IMR-90 (cell line): ENCODE measurements around the gene NSD2. TPM values are rescaled to one million over a fixed set of nuclear protein-coding genes. Genes with fewer than 3 reads are reported as not detected.

Source experiments
- ATAC-seq: fragments of 200-7000 bp; cut with Tn5 transposase; 2 replicates; pipeline ENCODE4 v1.9.1; 2020; ENCODE audit warnings: low read depth, mild to moderate bottlenecking, moderate library complexity
- BruUV-seq: library from RNA; stranded (reverse); fragments of 400-500 nt; replicated peaks from 2 replicates; lab custom pipeline; 2021; lab: Mats Ljungman, UMichigan
- CTCF ChIA-PET: fragments of 300-600 bp; formaldehyde crosslinking; extraction: SDS; loops from one replicate; lab custom pipeline; 2021; ENCODE audit warnings: antibody characterized with exemption; lab: Yijun Ruan, JAX
- POLR2A ChIA-PET: fragments of 300-600 bp; sonication (Branson Sonifier 250); formaldehyde crosslinking; loops from one replicate; lab custom pipeline; 2022; ENCODE audit warnings: antibody characterized with exemption; ENCODE audit not compliant: unreplicated experiment; lab: Charles Lee
- DNase-seq: peaks from one replicate; pipeline ENCODE4 v3.0.0; 2013
- H2AFZ ChIP-seq: replicated peaks from 2 replicates; pipeline ENCODE3; 2013; ENCODE audit warnings: low read length, mild to moderate bottlenecking; ENCODE audit not compliant: poor library complexity
- H2AK5ac ChIP-seq: 2 replicates; pipeline ENCODE4 v1.6.1; 2013; ENCODE audit warnings: low read depth, low read length, inconsistent platforms
- H2AK9ac ChIP-seq: replicated peaks from 2 replicates; pipeline ENCODE3; 2013; ENCODE audit warnings: mild to moderate bottlenecking, low read depth, low read length, moderate library complexity; ENCODE audit not compliant: poor library complexity
- H2BK120ac ChIP-seq: 2 replicates; pipeline ENCODE4 v1.6.1; 2013; ENCODE audit warnings: low read depth, low read length, inconsistent platforms
- H2BK15ac ChIP-seq: 3 replicates; pipeline ENCODE4 v1.6.1; 2013; ENCODE audit warnings: low read depth, low read length, inconsistent platforms
- H2BK20ac ChIP-seq: 2 replicates; pipeline ENCODE4 v1.6.1; 2013; ENCODE audit warnings: low read depth, mild to moderate bottlenecking, inconsistent platforms, low read length, moderate library complexity
- H2BK5ac ChIP-seq: 2 replicates; pipeline ENCODE4 v1.6.1; 2013; ENCODE audit warnings: mild to moderate bottlenecking, low read depth, low read length, inconsistent platforms; ENCODE audit not compliant: poor library complexity, severe bottlenecking
- H3K14ac ChIP-seq: replicated peaks from 2 replicates; pipeline ENCODE4 v1.6.1; 2013; ENCODE audit warnings: low read depth, low read length, inconsistent platforms
- H3K18ac ChIP-seq: 2 replicates; pipeline ENCODE4 v1.6.1; 2013; ENCODE audit warnings: low read depth, low read length, control low read depth
- H3K23ac ChIP-seq: 2 replicates; pipeline ENCODE4 v1.6.1; 2013; ENCODE audit warnings: low read depth, low read length, inconsistent platforms
- H3K27ac ChIP-seq: 2 replicates; pipeline ENCODE4 v1.5.1; 2013; ENCODE audit warnings: mild to moderate bottlenecking, control low read depth, low read length; ENCODE audit not compliant: insufficient read depth
- H3K27me3 ChIP-seq: 2 replicates; pipeline ENCODE4 v1.6.1; 2013; ENCODE audit warnings: low read length; ENCODE audit not compliant: control insufficient read depth, insufficient read depth
- H3K36me3 ChIP-seq: 2 replicates; pipeline ENCODE4 v1.6.1; 2013; ENCODE audit warnings: low read length, mixed read lengths; ENCODE audit not compliant: control insufficient read depth, insufficient read depth
- H3K4ac ChIP-seq: 2 replicates; pipeline ENCODE4 v1.6.1; 2013; ENCODE audit warnings: low read depth, low read length, inconsistent platforms
- H3K4me1 ChIP-seq: 2 replicates; pipeline ENCODE4 v1.6.1; 2013; ENCODE audit warnings: low read length, mixed read lengths; ENCODE audit not compliant: control insufficient read depth, insufficient read depth
- H3K4me2 ChIP-seq: 2 replicates; pipeline ENCODE4 v1.6.1; 2013; ENCODE audit warnings: low read depth, mild to moderate bottlenecking, control low read depth, low read length, moderate library complexity
- H3K4me3 ChIP-seq: 2 replicates; pipeline ENCODE4 v1.5.1; 2013; ENCODE audit warnings: low read depth, mild to moderate bottlenecking, control low read depth, low read length, moderate library complexity; ENCODE audit not compliant: insufficient read depth
- H3K56ac ChIP-seq: 2 replicates; pipeline ENCODE4 v1.6.1; 2013; ENCODE audit warnings: low read length, inconsistent platforms; ENCODE audit not compliant: insufficient read depth; ENCODE audit errors: extremely low read depth
- H3K79me1 ChIP-seq, 2 experiments: 2 replicates each; pipeline ENCODE4 v1.6.1; 2013; ENCODE audit warnings: low read length in 2 of 2, inconsistent platforms in 1 of 2, low read depth in 1 of 2
- H3K9ac ChIP-seq: 2 replicates; pipeline ENCODE4 v1.6.1; 2013; ENCODE audit warnings: low read depth, low read length, control low read depth
- H3K9me1 ChIP-seq: 2 replicates; pipeline ENCODE4 v1.6.1; 2013; ENCODE audit warnings: low read length, inconsistent platforms; ENCODE audit not compliant: insufficient read depth
- H3K9me3 ChIP-seq: 2 replicates; pipeline ENCODE4 v1.6.1; 2013; ENCODE audit warnings: low read length; ENCODE audit not compliant: control insufficient read depth, insufficient read depth
- H4K20me1 ChIP-seq: 2 replicates; pipeline ENCODE4 v1.6.1; 2013; ENCODE audit warnings: low read length, inconsistent platforms; ENCODE audit not compliant: insufficient read depth
- H4K5ac ChIP-seq: 2 replicates; pipeline ENCODE4 v1.6.1; 2013; ENCODE audit warnings: mild to moderate bottlenecking, low read depth, low read length, control low read depth
- H4K8ac ChIP-seq, 2 experiments: 2 replicates each; pipeline ENCODE4 v1.6.1; 2013; ENCODE audit warnings: low read depth in 2 of 2, low read length in 2 of 2, control low read depth in 1 of 2, inconsistent platforms in 1 of 2
- H4K91ac ChIP-seq: 2 replicates; pipeline ENCODE4 v1.6.1; 2013; ENCODE audit warnings: low read depth, low read length, inconsistent platforms; ENCODE audit not compliant: insufficient read depth
- BHLHE40 ChIP-seq: fragments of 150-350 bp; IDR thresholded peaks from 2 replicates; pipeline ENCODE4 v1.6.1; 2016; ENCODE audit warnings: mild to moderate bottlenecking, low read depth, low read length
- ELK1 ChIP-seq: fragments of 150-350 bp; IDR thresholded peaks from 2 replicates; pipeline ENCODE4 v1.6.1; 2016; ENCODE audit warnings: low read depth, mild to moderate bottlenecking, low read length, moderate library complexity, borderline replicate concordance
- NFE2L2 ChIP-seq: fragments of 150-350 bp; IDR thresholded peaks from 2 replicates; pipeline ENCODE4 v1.6.1; 2016; ENCODE audit warnings: low read depth, mild to moderate bottlenecking, low read length
- RFX5 ChIP-seq: IDR thresholded peaks from 2 replicates; pipeline ENCODE4 v1.8.0; 2012; ENCODE audit warnings: low read depth, mild to moderate bottlenecking, low read length, moderate library complexity
- SMC3 ChIP-seq: fragments of 150-350 bp; IDR thresholded peaks from 2 replicates; pipeline ENCODE4 v1.6.1; 2016; ENCODE audit warnings: low read depth, mild to moderate bottlenecking, antibody characterized with exemption, low read length, moderate library complexity
- USF2 ChIP-seq: fragments of 150-350 bp; IDR thresholded peaks from 2 replicates; pipeline ENCODE4 v1.6.1; 2017; ENCODE audit warnings: mild to moderate bottlenecking, antibody characterized with exemption, low read length, low read depth
- dilution Hi-C: fragments of 300-500 bp; cut with HindIII; formaldehyde crosslinking; loops from one replicate; pipeline ENCODE4 v1.14.3; 2018; ENCODE audit warnings: low sequenced_read_pairs; ENCODE audit not compliant: unreplicated experiment
- in situ Hi-C: fragments of 300-500 bp; cut with MboI; formaldehyde crosslinking; loops from 3 replicates; pipeline ENCODE4 v1.14.3; 2019; ENCODE audit warnings: low sequenced_read_pairs, inconsistent platforms, mixed read lengths
- intact Hi-C: fragments of 100-400 bp; cut with micrococcal nuclease; formaldehyde crosslinking; loops from 2 replicates; pipeline ENCODE4 v1.10.0; 2022
- polyA plus RNA-seq, 3 experiments: library from polyadenylated mRNA; depleted of rRNA; stranded (reverse); fragments of >200 nt; gene quantifications; 2 replicates each; pipeline ENCODE4 v1.2.3, GENCODE V29; 2012; ENCODE audit warnings: low replicate concordance in 1 of 3
- total RNA-seq: library from RNA; depleted of rRNA; stranded (reverse); fragments of >200 nt; gene quantifications from 2 replicates; pipeline ENCODE4 v1.2.3, GENCODE V29; 2012

The NSD2 gene
- total and polyA plus RNA-seq, 2 of the 4 experiments (the other 2 are of a cell fraction), result 35.9 to 68.1 TPM

GRCh38 chr4:1899149-1900086, 28.2 kb downstream of the NSD2 start (continued):
- TF ChIP-seq BHLHE40 (no peak), USF2 (no peak)

GRCh38 chr4:1900087-1900433, 28.9 kb downstream of the NSD2 start:
- Histone ChIP-seq H2BK5ac (no peak overlapping the region), H2AFZ (no peak overlapping the region), H4K5ac (no peak overlapping the region), H3K14ac (no peak overlapping the region), H4K8ac (peak overlapping the region in 1 of 2 experiments; percentile 26; a peak in 1 of 4 replicates), H3K4me1 (peaks cover 2% of the 10 kb centered on the region; the same call in 1 of the 2 replicates), H2BK20ac (no peak overlapping the region), H3K36me3 (peaks cover 11% of the 10 kb centered on the region), H3K18ac (no peak overlapping the region), H3K4ac (no peak overlapping the region), H3K27me3 (no peaks in the 10 kb centered on the region), H3K9ac (no peak overlapping the region), H3K9me3 (no peaks in the 10 kb centered on the region), H2AK5ac (no peak overlapping the region), H3K9me1 (peaks cover 3% of the 10 kb centered on the region), H2BK15ac (no peak overlapping the region), H3K27ac (no peak overlapping the region), H3K79me1 (peaks cover 35 to 62% of the 10 kb centered on the region in 2 experiments), H4K20me1 (peaks cover 65% of the 10 kb centered on the region), H3K23ac (no peak overlapping the region), H3K4me2 (no peak overlapping the region), H4K91ac (no peak overlapping the region), H3K4me3 (no peak overlapping the region), H2BK120ac (no peak overlapping the region), H2AK9ac (no peak overlapping the region), H3K56ac (no peak overlapping the region)
- POLR2A ChIA-PET, result no interaction called here
- ATAC-seq (no peak), DNase-seq (no peak)
- dilution Hi-C loops, result no loop called here
- TF ChIP-seq NFE2L2 (no peak), USF2 (no peak), ELK1 (no peak), SMC3 (no peak), RFX5 (no peak)
- in situ Hi-C loops, result loop anchor here (5.0 kb wide), 1 partner anchor 158 kb away; no protein-coding TSS in a partner anchor
- intact Hi-C loops, result no loop called here
- CTCF ChIA-PET, result interaction anchor here (0.6 to 2.0 kb wide), 6 partner anchors 8 to 92 kb away, joined by 3 to 9 read pairs (median 4); no protein-coding TSS in a partner anchor
- no TSS peak for BruUV-seq
